ENCODE measurements around the gene TFB1M.

GRCh38 chr6:155222506-155222905, 91.8 kb downstream of the TFB1M start:
- TF ChIP-seq, protein P1, sequence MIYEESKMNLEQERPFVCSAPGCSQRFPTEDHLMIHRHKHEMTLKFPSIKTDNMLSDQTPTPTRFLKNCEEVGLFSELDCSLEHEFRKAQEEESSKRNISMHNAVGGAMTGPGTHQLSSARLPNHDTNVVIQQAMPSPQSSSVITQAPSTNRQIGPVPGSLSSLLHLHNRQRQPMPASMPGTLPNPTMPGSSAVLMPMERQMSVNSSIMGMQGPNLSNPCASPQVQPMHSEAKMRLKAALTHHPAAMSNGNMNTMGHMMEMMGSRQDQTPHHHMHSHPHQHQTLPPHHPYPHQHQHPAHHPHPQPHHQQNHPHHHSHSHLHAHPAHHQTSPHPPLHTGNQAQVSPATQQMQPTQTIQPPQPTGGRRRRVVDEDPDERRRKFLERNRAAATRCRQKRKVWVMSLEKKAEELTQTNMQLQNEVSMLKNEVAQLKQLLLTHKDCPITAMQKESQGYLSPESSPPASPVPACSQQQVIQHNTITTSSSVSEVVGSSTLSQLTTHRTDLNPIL (CRISPR knock-in tag; IDR thresholded peaks at IDR 0.05; ENCODE audit: low read depth), result no peak
- TF ChIP-seq PATZ1 (CRISPR knock-in tag; IDR thresholded peaks at IDR 0.05; ENCODE audit: borderline replicate concordance), result no peak
